Lung (tissue), 12 donors: Measurements from ENCODE around the gene ZNF506. TPM values are rescaled to one million over a fixed set of nuclear protein-coding genes. Genes with fewer than 3 reads are reported as not detected.

Experiments used
- ATAC-seq: fragments of 200-7000 bp; cut with Tn5 transposase; one replicate; pipeline ENCODE4 v1.9.1; 2020; ENCODE audit warnings: moderate number of reproducible peaks; ENCODE audit not compliant: insufficient read depth, low FRiP score
- DNase-seq, 3 donors: peaks; one replicate each; pipeline ENCODE4 v3.0.0-alpha.2; 2013 to 2017
- H3K27ac ChIP-seq, 2 donors: one replicate each; pipeline ENCODE4 v1.5.1; 2013; ENCODE audit warnings: mild to moderate bottlenecking in 2 of 2, moderate library complexity in 2 of 2, control low read depth in 1 of 2, inconsistent platforms in 1 of 2, low read depth in 1 of 2, low read length in 1 of 2
- H3K27me3 ChIP-seq, 3 donors: one replicate each; pipeline ENCODE4 v1.5.1; 2013; ENCODE audit warnings: low read length in 2 of 3; ENCODE audit not compliant: control insufficient read depth in 3 of 3, insufficient read depth in 3 of 3
- H3K36me3 ChIP-seq, 4 donors: one replicate each; pipeline ENCODE4 v1.5.1; 2013; ENCODE audit warnings: low read length in 4 of 4, mild to moderate bottlenecking in 1 of 4, moderate library complexity in 1 of 4; ENCODE audit not compliant: control insufficient read depth in 4 of 4, insufficient read depth in 4 of 4
- H3K4me1 ChIP-seq, 5 donors: one replicate each; pipeline ENCODE4 v1.5.1; 2013; ENCODE audit warnings: low read length in 5 of 5, mild to moderate bottlenecking in 2 of 5, moderate library complexity in 1 of 5; ENCODE audit not compliant: control insufficient read depth in 5 of 5, insufficient read depth in 5 of 5
- H3K4me3 ChIP-seq: one replicate; pipeline ENCODE4 v1.5.1; 2013; ENCODE audit warnings: mild to moderate bottlenecking, control low read depth, moderate library complexity
- H3K9ac ChIP-seq, 2 donors: one replicate each; pipeline ENCODE4 v1.5.1; 2013; ENCODE audit warnings: low read length in 2 of 2, control low read depth in 1 of 2; ENCODE audit not compliant: insufficient read depth in 1 of 2
- H3K9me3 ChIP-seq, 4 donors: one replicate each; pipeline ENCODE4 v1.5.1; 2013; ENCODE audit warnings: low read length in 3 of 4, mild to moderate bottlenecking in 1 of 4, moderate library complexity in 1 of 4; ENCODE audit not compliant: control insufficient read depth in 4 of 4, insufficient read depth in 3 of 4
- CTCF ChIP-seq: IDR thresholded peaks from 2 replicates; pipeline ENCODE4 v1.5.1; 2012; ENCODE audit warnings: mild to moderate bottlenecking; ENCODE audit errors: control extremely low read depth, extremely low read depth
- WGBS, 2 donors: extraction: QIAGEN DNeasy Blood & Tissue Kit; methylation state at CpG; one replicate each; pipeline ENCODE4 v1.1.7; 2013; 5-methylcytosine and 5-hydroxymethylcytosine counted together
- polyA plus RNA-seq, 2 donors: library from polyadenylated mRNA; stranded (reverse); fragments of 200-250 nt; gene quantifications; one replicate each; pipeline ENCODE4 v1.2.1, GENCODE V29; 2013
- total RNA-seq, 2 donors: library from RNA; depleted of rRNA in 1 of 2; stranded (reverse); fragments of >200 nt in 1 of 2; gene quantifications; one replicate each; pipeline ENCODE4 v1.2.1, GENCODE V29; 2014 to 2021
- donor health status: control.
- donor health status: control.
- donor health status: Bipolar disorder and iron deficiency.
- donor health status: healthy.
- donor health status: DM: yes; HTN: yes; CAD: no.

The ZNF506 gene
- total and polyA plus RNA-seq, 4 donors = 4.6 to 59.4 (median 12.1) TPM

GRCh38 chr19:19748249-19748938, 73.2 kb downstream of the ZNF506 start:
- H3K27ac ChIP-seq = no peak overlapping the region
- H3K27me3 ChIP-seq = no peaks in the 10 kb centered on the region
- H3K9ac ChIP-seq = no peak overlapping the region
- TF ChIP-seq CTCF = no peak
- no peaks in the 10 kb centered on the region for H3K4me1 ChIP-seq
- DNase-seq = no peak
- H3K4me3 ChIP-seq = no peak overlapping the region
- 83 to 90% methylated on average over 9 of the region's 9 CpGs for WGBS, 2 donors
- H3K36me3 ChIP-seq = no peaks in the 10 kb centered on the region
- no peak for ATAC-seq
- peaks cover 0 to 34% (median 0%) of the 10 kb centered on the region in 4 donors for H3K9me3 ChIP-seq

- H3K27me3 ChIP-seq = no peaks in the 10 kb centered on the region
- ATAC-seq (no peak), DNase-seq (no peak)
- WGBS, 2 donors = 88 to 89% methylated on average over 13 of the region's 13 CpGs
- no peak for TF ChIP-seq CTCF
- H3K27ac ChIP-seq = no peak overlapping the region
- no peaks in the 10 kb centered on the region for H3K4me1 ChIP-seq
- no peak overlapping the region for H3K9ac ChIP-seq
- H3K36me3 ChIP-seq = no peaks in the 10 kb centered on the region
- H3K9me3 ChIP-seq = peaks cover 0 to 39% (median 0%) of the 10 kb centered on the region in 4 donors
- no peak overlapping the region for H3K4me3 ChIP-seq
Measured at GRCh38 chr19:19747357-19748220, 74.0 kb downstream of the ZNF506 start.

GRCh38 chr19:19746286-19747213, 75.0 kb downstream of the ZNF506 start:
- H3K9ac ChIP-seq = no peak overlapping the region
- H3K9me3 ChIP-seq = peaks cover 0 to 38% (median 0%) of the 10 kb centered on the region in 4 donors
- ATAC-seq = no peak
- 61 to 64% methylated on average over 15 of the region's 15 CpGs for WGBS, 2 donors
- H3K27me3 ChIP-seq = no peaks in the 10 kb centered on the region
- no peak overlapping the region for H3K4me3 ChIP-seq
- H3K27ac ChIP-seq = no peak overlapping the region
- H3K4me1 ChIP-seq = no peaks in the 10 kb centered on the region
- TF ChIP-seq CTCF = no peak
- no peak for DNase-seq
- H3K36me3 ChIP-seq = no peaks in the 10 kb centered on the region
